ENCODE results near the gene MTOR.

Gene MTOR

DNA sequence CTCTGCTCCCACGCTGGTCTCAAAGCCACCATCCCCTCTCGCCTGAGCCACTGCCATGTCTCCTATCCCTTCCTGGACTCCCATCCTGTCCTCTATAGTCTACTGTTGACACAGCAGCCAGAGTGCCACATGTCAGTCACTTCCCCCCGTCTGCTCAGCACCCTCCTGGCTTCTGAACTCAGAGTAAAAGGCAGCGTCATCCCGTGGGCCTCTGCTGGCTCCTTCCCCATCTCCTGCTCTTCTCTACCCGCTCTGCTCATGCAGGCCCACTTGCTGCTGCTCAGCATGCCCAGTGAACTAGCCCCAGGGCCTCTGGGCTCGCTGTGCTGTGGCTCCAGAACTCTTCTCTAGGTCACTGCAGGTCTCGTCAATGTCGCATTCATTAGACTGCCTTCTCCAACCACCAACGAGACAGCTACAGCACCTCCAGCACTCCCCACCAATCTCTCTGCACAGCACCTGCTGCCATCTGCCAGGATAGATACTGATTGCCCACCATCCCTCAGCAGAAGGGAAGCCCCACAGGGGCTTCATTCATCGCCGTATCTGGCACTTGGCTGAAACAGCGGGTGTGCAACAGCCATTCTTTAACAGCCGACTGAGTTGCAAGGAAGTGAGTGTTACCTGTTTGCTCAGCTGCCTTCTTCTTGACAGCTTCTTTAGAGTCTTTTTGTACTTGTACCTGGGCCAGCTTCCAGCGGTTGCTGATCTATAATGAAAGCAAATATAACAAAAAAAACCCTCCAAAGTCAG is 190.7 kb downstream of the MTOR start:
- H3K4me3 ChIP-seq (ENCODE audit: low read length), result no peak overlapping the region
- no peak overlapping the region for H3K4ac ChIP-seq (ENCODE audit: low read depth, low read length)
- H3K27me3 ChIP-seq (ENCODE audit: insufficient read depth, low read length, poor library complexity), result no peaks in the 10 kb centered on the region
- no peaks in the 10 kb centered on the region for H3K79me1 ChIP-seq (ENCODE audit: low read length)
- peaks cover 35% of the 10 kb centered on the region for H3K36me3 ChIP-seq (ENCODE audit: control insufficient read depth, insufficient read depth, low read length)
- no peak overlapping the region for H3K27ac ChIP-seq (ENCODE audit: low read depth, low read length)
- H3K18ac ChIP-seq (ENCODE audit: low read length), result no peak overlapping the region
- H3K4me2 ChIP-seq (ENCODE audit: low read length), result no peak overlapping the region
- no peak overlapping the region for H4K5ac ChIP-seq (ENCODE audit: low read length)
- WGBS (ENCODE audit: extremely low coverage, insufficient coverage, low lambda C conversion rate), result no CpG with 5 or more reads among the region's 15 CpGs
- no peaks in the 10 kb centered on the region for H3K79me2 ChIP-seq (ENCODE audit: control insufficient read depth, insufficient read depth, low read length)
- no peak overlapping the region for H2BK5ac ChIP-seq (ENCODE audit: low read length)
- H2BK120ac ChIP-seq (ENCODE audit: low read depth, low read length), result no peak overlapping the region
- no peaks in the 10 kb centered on the region for H3K4me1 ChIP-seq (ENCODE audit: control insufficient read depth, low read depth, low read length)
- no peak overlapping the region for H2AK5ac ChIP-seq (ENCODE audit: low read length)
- no peak overlapping the region for H3K56ac ChIP-seq (ENCODE audit: low read length)
- no peak overlapping the region for H3K9ac ChIP-seq (ENCODE audit: low read length)
- H3K23ac ChIP-seq (ENCODE audit: low read length), result no peak overlapping the region
- no peak overlapping the region for H4K8ac ChIP-seq (ENCODE audit: low read depth, low read length)
- no peak for DNase-seq
- no peak overlapping the region for H2BK15ac ChIP-seq (replicated peaks; ENCODE audit: low read depth)

DNA sequence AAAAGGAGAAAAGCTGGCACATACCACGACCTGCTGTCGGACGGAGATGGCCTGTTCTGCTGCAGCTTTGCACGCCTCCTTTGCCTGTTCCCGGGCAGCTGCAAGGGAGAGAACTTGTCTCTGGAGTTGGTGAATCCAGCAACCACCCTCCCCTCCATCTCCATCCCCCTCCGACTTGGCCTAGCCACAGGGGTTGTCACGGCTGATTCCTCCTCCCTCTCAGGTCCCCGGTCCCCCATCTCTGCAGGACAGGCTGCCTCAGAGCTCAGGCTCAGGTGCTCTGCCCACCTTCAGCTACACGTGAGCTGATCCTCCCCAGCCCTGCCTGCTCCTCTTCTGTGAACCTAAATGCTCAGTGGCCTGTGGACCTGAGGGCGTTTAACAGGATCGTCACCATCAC is 191.5 kb downstream of the MTOR start:
- H2BK15ac ChIP-seq (replicated peaks; ENCODE audit: low read depth), result no peak overlapping the region
- no peak overlapping the region for H4K8ac ChIP-seq (ENCODE audit: low read depth, low read length)
- no CpG with 5 or more reads among the region's 11 CpGs for WGBS (ENCODE audit: extremely low coverage, insufficient coverage, low lambda C conversion rate)
- no peak overlapping the region for H2BK5ac ChIP-seq (ENCODE audit: low read length)
- no peak overlapping the region for H3K27ac ChIP-seq (ENCODE audit: low read depth, low read length)
- no peak overlapping the region for H3K9ac ChIP-seq (ENCODE audit: low read length)
- H3K79me2 ChIP-seq (ENCODE audit: control insufficient read depth, insufficient read depth, low read length), result no peaks in the 10 kb centered on the region
- H3K23ac ChIP-seq (ENCODE audit: low read length), result no peak overlapping the region
- peaks cover 33% of the 10 kb centered on the region for H3K36me3 ChIP-seq (ENCODE audit: control insufficient read depth, insufficient read depth, low read length)
- no peak overlapping the region for H3K4ac ChIP-seq (ENCODE audit: low read depth, low read length)
- H3K4me3 ChIP-seq (ENCODE audit: low read length), result no peak overlapping the region
- no peak for DNase-seq
- H3K56ac ChIP-seq (ENCODE audit: low read length), result no peak overlapping the region
- H2BK120ac ChIP-seq (ENCODE audit: low read depth, low read length), result no peak overlapping the region
- H3K4me2 ChIP-seq (ENCODE audit: low read length), result no peak overlapping the region
- no peak overlapping the region for H3K18ac ChIP-seq (ENCODE audit: low read length)
- H3K27me3 ChIP-seq (ENCODE audit: insufficient read depth, low read length, poor library complexity), result no peaks in the 10 kb centered on the region
- no peaks in the 10 kb centered on the region for H3K4me1 ChIP-seq (ENCODE audit: control insufficient read depth, low read depth, low read length)
- H2AK5ac ChIP-seq (ENCODE audit: low read length), result no peak overlapping the region
- no peak overlapping the region for H4K5ac ChIP-seq (ENCODE audit: low read length)
- H3K79me1 ChIP-seq (ENCODE audit: low read length), result no peaks in the 10 kb centered on the region

DNA sequence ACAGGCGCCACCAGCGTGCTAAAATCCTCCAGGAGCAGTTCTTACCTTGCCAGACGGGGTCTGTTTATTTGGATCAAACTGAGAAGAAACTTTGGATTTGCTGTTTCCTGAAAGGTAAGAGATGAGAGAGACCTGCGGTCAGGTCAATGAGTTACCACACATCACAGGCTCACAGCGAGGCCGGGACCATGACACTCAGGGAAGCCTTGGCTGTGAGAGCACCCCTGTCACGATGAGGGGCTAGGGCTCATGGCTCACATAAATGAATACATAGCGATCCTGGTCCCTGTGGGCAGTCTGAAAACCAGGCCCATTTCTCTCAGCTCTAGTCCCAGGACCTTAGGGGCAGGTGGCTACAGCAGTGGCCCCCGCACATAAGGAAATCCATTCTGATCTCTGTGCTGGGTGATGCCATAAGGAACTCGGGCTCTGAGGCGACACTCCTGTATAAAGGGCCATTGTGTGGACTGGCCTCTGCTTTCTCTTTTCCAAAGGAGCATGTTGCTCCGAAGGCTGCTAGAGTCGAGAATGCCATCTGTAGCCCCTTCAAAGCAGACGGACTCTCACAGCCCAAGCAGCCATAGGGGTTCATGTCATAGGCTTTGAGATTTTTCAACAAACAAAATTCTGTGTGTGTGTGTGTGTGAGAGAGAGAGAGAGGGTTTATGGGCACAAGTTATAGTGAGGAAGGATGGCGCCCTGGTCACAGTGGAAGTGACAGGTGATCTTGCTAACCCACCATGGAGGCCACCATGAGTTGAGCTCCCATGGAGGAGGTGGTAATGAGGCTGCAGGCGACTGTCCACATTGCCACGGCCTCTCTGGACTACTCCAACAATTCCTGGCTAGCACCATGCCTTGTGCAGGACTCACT is 193.5 kb downstream of the MTOR start:
- Histone ChIP-seq H2BK5ac (ENCODE audit: low read length) (no peak overlapping the region), H3K4me1 (ENCODE audit: control insufficient read depth, low read depth, low read length) (no peaks in the 10 kb centered on the region)

DNA sequence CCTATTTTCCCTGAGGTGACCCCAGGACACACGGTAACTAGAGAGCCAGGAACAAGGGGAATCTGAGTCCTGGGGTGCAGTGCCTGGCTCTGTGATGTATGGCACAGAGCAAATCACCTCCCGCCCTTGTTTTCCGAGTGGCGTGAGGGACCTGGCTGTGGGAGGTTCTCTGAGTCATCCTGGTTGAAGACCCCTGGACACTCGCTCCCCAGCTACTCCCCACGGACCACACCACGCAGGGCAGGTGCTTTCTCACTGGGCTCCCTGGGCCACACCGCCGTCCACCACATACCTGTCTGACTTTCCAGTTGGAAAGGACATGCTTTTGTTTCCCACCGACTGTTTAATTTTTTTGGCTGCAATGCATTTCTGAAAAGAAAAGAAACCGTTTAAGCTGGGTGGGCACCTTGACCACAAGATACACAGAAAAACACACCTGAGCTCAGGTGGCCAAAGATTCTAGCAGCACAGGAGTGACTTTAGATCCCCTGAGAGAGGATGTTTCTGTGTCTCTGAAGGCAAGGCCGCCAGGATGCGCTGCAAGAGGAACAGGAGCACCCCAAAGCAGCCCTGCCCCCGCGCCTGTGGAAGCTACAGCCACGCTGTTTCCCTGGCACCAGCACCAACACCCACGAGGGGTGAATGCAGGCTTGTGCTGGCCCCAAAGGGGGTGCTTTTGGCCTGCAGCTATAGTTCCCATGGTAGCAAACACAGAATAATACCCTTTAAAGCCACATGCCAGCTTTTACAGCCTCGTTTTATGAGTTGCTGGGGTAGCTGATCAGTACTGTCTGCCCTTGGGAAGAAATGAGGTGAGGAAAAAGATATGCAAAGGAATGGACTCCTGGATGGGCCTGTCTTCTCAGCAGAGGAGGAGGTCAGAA is 194.4 kb downstream of the MTOR start:
- no peak overlapping the region for H3K4ac ChIP-seq (ENCODE audit: low read depth, low read length)
- peaks cover 39% of the 10 kb centered on the region for H3K36me3 ChIP-seq (ENCODE audit: control insufficient read depth, insufficient read depth, low read length)
- H3K79me2 ChIP-seq (ENCODE audit: control insufficient read depth, insufficient read depth, low read length), result no peaks in the 10 kb centered on the region
- no peak overlapping the region for H3K4me2 ChIP-seq (ENCODE audit: low read length)
- H3K4me1 ChIP-seq (ENCODE audit: control insufficient read depth, low read depth, low read length), result no peaks in the 10 kb centered on the region
- no peak overlapping the region for H2BK120ac ChIP-seq (ENCODE audit: low read depth, low read length)
- H3K4me3 ChIP-seq (ENCODE audit: low read length), result no peak overlapping the region
- no peak overlapping the region for H3K18ac ChIP-seq (ENCODE audit: low read length)
- H2BK5ac ChIP-seq (ENCODE audit: low read length), result no peak overlapping the region
- H3K27me3 ChIP-seq (ENCODE audit: insufficient read depth, low read length, poor library complexity), result no peaks in the 10 kb centered on the region
- no peak overlapping the region for H3K27ac ChIP-seq (ENCODE audit: low read depth, low read length)
- H3K23ac ChIP-seq (ENCODE audit: low read length), result no peak overlapping the region
- no peak overlapping the region for H2BK15ac ChIP-seq (replicated peaks; ENCODE audit: low read depth)
- no peak for DNase-seq
- H3K79me1 ChIP-seq (ENCODE audit: low read length), result no peaks in the 10 kb centered on the region
- no peak overlapping the region for H4K8ac ChIP-seq (ENCODE audit: low read depth, low read length)
- no peak overlapping the region for H4K5ac ChIP-seq (ENCODE audit: low read length)
- H3K56ac ChIP-seq (ENCODE audit: low read length), result no peak overlapping the region
- H3K9ac ChIP-seq (ENCODE audit: low read length), result no peak overlapping the region
- H2AK5ac ChIP-seq (ENCODE audit: low read length), result no peak overlapping the region
- WGBS (ENCODE audit: extremely low coverage, insufficient coverage, low lambda C conversion rate), result no CpG with 5 or more reads among the region's 18 CpGs

More for the DNA sequence above, 193.5 kb downstream of the MTOR start:
- no CpG with 5 or more reads among the region's 17 CpGs for WGBS (ENCODE audit: extremely low coverage, insufficient coverage, low lambda C conversion rate)
- Histone ChIP-seq H2BK120ac (ENCODE audit: low read depth, low read length) (no peak overlapping the region), H3K27ac (ENCODE audit: low read depth, low read length) (no peak overlapping the region), H3K23ac (ENCODE audit: low read length) (no peak overlapping the region), H3K4ac (ENCODE audit: low read depth, low read length) (no peak overlapping the region), H2AK5ac (ENCODE audit: low read length) (no peak overlapping the region), H4K5ac (ENCODE audit: low read length) (no peak overlapping the region), H3K36me3 (ENCODE audit: control insufficient read depth, insufficient read depth, low read length) (peaks cover 39% of the 10 kb centered on the region), H4K8ac (ENCODE audit: low read depth, low read length) (no peak overlapping the region), H3K4me3 (ENCODE audit: low read length) (no peak overlapping the region), H3K18ac (ENCODE audit: low read length) (no peak overlapping the region), H3K9ac (ENCODE audit: low read length) (no peak overlapping the region), H3K4me2 (ENCODE audit: low read length) (no peak overlapping the region), H3K79me2 (ENCODE audit: control insufficient read depth, insufficient read depth, low read length) (no peaks in the 10 kb centered on the region), H2BK15ac (replicated peaks; ENCODE audit: low read depth) (no peak overlapping the region), H3K56ac (ENCODE audit: low read length) (no peak overlapping the region), H3K79me1 (ENCODE audit: low read length) (no peaks in the 10 kb centered on the region), H3K27me3 (ENCODE audit: insufficient read depth, low read length, poor library complexity) (no peaks in the 10 kb centered on the region)
- no peak for DNase-seq

DNA sequence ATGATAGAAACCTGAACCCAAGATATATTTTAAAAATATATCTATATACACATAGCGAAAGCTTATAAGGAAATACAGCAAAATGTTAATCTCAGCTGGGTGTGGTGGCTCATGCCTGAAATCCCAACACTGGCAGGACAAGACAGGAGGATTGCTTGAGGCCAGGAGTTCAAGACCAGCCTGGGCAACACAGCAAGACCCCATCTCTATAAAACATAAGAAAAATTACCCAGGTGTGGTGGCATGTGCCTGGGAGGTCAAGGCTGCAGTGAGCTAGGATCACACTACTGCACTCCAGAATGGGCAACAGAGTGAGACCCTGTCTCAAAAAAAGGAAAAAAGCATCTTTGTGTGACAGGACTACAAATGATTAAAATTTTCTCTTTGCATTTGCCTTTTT is 196.6 kb downstream of the MTOR start:
- no peak overlapping the region for H4K5ac ChIP-seq (ENCODE audit: low read length)
- H3K56ac ChIP-seq (ENCODE audit: low read length), result no peak overlapping the region
- H3K79me1 ChIP-seq (ENCODE audit: low read length), result no peaks in the 10 kb centered on the region
- H3K23ac ChIP-seq (ENCODE audit: low read length), result no peak overlapping the region
- no peak overlapping the region for H3K18ac ChIP-seq (ENCODE audit: low read length)
- peaks cover 31% of the 10 kb centered on the region for H3K36me3 ChIP-seq (ENCODE audit: control insufficient read depth, insufficient read depth, low read length)
- WGBS (ENCODE audit: extremely low coverage, insufficient coverage, low lambda C conversion rate), result no CpG with 5 or more reads among the region's 1 CpG
- H2BK120ac ChIP-seq (ENCODE audit: low read depth, low read length), result no peak overlapping the region
- no peak overlapping the region for H3K4me3 ChIP-seq (ENCODE audit: low read length)
- no peaks in the 10 kb centered on the region for H3K79me2 ChIP-seq (ENCODE audit: control insufficient read depth, insufficient read depth, low read length)
- H3K4ac ChIP-seq (ENCODE audit: low read depth, low read length), result no peak overlapping the region
- peaks cover 2% of the 10 kb centered on the region for H3K4me1 ChIP-seq (ENCODE audit: control insufficient read depth, low read depth, low read length)
- H3K27ac ChIP-seq (ENCODE audit: low read depth, low read length), result no peak overlapping the region
- H2BK15ac ChIP-seq (replicated peaks; ENCODE audit: low read depth), result no peak overlapping the region
- no peak overlapping the region for H2BK5ac ChIP-seq (ENCODE audit: low read length)
- no peak overlapping the region for H3K4me2 ChIP-seq (ENCODE audit: low read length)
- no peak overlapping the region for H2AK5ac ChIP-seq (ENCODE audit: low read length)
- H3K27me3 ChIP-seq (ENCODE audit: insufficient read depth, low read length, poor library complexity), result no peaks in the 10 kb centered on the region
- no peak overlapping the region for H3K9ac ChIP-seq (ENCODE audit: low read length)
- no peak overlapping the region for H4K8ac ChIP-seq (ENCODE audit: low read depth, low read length)
- DNase-seq, result no peak
